Measurements from ENCODE around the gene DGKB.

Gene DGKB

DNA sequence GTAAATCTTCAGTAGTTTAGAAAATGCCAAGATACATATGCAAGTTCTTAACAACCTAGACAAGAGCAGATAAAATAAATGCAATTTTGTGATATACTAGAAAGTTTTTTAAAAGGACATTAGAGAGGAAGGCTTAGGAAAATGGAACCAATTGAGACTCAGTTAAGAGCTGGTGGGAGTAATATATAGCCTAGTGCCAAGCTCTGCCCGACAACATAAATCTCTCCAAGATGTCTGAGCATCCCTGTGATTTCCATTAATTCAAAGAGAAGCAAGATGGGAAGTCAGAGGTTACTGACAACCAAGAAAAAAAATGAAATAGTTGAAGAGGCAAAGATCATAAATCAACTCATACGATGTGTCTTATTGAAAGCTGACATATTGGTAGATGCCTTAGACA, 74.5 kb downstream of the DGKB start:
- H3K27ac ChIP-seq = no peak overlapping the region
- no peak overlapping the region for H3K4me3 ChIP-seq

DNA sequence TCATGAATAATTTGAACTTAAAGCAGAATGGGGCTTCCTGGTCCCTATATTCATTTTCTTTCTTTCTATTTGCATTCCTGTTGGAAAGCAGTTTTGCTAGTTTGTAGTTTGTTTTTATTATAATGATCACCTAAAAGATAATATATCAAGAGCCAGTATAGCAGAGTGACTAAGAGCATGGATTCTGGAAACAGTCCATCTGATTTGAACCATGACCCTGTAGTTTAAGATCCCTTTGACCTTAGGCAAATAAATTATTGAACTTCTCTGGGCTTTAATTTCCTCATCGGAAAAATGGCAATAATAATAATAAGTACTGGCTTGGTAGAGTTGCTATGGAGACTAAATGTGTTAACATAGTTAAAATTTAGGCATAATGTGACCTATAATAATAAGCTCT, 76.1 kb downstream of the DGKB start:
- no peak overlapping the region for H3K27ac ChIP-seq
- H3K4me3 ChIP-seq = no peak overlapping the region

DNA sequence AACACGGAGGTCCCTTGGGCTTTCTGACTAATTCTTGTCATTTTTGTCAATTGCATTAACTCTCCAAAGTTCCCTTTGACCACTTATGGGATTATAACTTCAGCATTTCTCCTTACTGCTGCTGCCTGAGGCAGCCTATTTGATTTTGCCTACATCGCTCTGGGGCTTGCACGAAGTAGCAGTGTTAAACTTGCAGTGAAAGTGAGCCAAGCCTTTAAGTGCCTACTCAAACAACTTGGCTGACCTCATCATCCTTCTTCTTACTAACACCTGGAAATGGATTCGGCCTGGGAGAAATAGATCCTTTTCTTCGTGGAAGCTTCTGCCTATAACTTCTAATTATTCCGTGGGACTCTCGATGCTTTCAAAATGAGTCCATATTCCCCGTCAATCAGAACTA, 76.6 kb downstream of the DGKB start:
- Histone ChIP-seq H3K27ac (no peak overlapping the region), H3K4me3 (no peak overlapping the region)

DNA sequence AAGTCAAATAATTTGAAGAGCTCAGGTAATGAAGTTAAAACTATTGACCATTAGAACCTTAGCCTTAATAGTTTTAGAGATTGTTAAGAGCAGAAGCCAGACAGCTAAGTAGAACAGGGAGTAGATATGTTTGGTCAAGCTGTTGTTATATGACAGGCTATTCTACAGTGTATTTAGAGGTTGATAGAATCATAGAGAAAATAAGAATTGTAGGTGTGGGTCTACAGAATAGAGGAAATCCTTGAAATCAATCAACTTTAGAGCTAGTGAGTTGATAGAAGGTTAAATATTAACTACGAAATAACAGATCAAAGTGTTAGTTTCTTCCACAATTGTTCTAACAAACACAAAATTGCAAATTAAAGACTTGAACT, 80.1 kb downstream of the DGKB start:
- H3K27ac ChIP-seq = no peak overlapping the region

DNA sequence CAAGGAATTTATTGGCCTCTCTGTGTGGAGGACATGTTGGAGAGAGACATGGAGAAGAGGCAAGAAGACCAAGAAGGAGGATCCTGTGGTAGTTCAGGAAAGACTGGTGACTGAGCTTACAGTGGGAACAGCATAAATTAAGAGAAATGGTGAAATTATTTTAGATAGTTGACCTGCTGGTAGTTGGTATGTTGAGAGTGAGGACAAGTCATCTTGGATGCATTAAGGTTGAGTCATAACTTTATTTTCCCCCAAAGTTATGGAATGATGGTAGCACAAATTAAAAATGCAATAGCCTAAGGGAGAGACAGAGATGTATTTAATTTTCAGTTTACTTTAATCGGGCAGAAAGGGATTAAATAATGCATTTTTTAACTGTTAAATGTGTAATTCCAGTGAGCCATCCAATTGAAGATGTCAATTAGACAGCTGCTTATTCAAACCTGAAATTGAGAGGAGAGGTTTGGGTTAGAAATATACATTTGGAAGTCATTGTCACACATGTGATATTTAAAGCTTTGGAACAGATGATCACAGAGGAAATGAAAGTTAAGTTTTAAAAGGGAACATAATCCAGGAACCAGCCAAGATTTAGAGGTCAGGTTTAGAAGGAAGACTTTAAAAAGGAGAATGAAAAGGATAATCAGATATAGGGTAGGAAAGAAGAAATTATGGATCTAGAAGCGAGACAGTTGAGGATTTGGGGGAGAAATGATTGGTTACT, 80.6 kb downstream of the DGKB start:
- Histone ChIP-seq H3K4me3 (no peak overlapping the region), H3K27ac (no peak overlapping the region)

More for the DNA sequence above, 80.1 kb downstream of the DGKB start:
- H3K4me3 ChIP-seq = no peak overlapping the region

DNA sequence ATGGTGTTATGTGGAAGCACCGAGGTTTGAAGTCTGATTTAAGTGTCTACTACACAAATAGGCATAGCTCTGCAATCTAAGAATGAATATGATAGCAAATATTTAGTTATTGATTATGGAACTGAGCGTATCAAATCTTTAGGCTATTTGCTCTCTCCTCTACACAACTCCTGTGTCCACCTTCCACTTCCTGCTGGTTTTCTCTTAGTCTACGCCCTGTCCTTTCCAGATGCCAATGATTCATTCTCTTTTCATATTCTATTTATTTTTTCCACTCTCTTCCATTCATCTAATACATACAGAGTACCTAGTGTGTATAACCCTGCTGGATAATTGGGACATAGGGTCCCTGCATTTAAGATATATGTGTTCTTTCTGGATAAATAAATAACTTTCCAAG, 83.7 kb downstream of the DGKB start:
- H3K27ac ChIP-seq = no peak overlapping the region

DNA sequence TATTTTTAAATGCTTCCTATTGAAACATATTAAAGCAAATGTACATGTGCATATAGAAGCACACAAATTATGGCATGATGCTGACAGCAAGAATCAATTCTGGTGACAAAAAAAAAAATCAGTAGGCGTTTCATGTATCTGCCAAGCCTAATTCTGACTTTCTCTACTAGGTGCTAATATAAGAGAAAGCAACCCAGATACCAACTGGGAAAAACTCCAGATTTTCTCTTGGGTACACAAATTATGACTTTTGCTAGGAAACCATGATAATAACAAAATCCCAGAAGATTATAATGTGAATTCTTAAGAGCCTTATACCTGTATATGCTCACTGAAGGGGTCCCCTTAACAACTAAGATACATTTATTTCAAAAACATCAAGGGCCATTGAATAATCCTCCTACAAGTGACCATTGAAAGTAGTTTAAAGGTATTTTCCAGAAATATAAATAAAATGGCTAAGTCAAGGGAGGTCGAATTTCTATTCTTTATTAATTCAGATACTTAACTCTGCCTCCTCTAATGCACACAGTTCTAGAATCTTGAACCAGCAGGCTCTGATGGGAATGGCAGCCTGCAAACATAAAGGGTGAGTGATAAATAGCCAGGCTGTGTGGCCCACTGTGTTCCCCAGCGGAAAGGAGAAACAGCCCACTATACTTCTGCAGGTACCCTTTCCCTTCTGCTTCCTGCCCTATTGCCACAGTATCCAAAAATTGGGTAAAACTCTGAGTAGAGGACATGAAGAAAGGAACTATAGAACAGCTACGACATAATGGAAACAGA, 84.5 kb downstream of the DGKB start:
- no peak overlapping the region for H3K27ac ChIP-seq
- H3K4me3 ChIP-seq = no peak overlapping the region

More for the DNA sequence above, 83.7 kb downstream of the DGKB start:
- H3K4me3 ChIP-seq = no peak overlapping the region

DNA sequence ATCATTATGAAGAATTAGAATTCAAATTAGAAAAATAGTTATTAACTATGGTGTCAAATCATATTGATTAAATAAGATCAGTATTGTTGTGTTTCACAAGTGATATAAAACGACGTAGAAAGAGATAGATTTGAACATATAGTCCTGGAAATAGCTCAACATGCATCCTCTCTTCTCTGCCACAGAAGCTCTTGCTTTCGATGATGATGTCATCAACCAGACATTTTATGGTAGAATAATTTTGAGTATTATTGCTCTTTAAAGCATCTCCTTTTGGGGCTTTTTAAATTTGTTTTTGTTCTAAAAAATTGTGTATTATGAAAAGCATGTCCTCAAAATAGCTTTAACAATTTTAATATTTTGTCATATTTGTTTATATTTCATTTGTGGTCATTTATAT, 95.0 kb downstream of the DGKB start:
- no peak overlapping the region for H3K4me3 ChIP-seq
- no peak overlapping the region for H3K27ac ChIP-seq

DNA sequence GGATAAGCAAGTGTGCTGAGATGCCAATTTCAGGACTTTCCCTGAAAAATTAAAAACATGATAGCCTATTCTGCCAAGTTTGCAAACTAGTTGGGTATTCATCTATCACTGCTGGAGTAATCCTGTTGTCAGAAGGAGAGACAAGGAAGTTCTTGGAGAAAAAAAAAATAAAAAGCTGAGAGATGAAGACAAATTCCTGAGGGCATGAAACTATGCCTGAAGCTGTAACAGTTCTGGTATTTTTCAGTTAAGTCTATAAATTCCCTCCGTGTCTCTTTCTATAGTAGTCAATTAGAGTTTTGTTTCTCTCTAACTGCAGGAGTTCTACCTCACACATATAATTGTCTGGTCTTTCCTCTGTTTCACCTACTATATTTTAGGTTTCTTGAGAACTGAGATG, 95.7 kb downstream of the DGKB start:
- Histone ChIP-seq H3K4me3 (no peak overlapping the region), H3K27ac (no peak overlapping the region)

DNA sequence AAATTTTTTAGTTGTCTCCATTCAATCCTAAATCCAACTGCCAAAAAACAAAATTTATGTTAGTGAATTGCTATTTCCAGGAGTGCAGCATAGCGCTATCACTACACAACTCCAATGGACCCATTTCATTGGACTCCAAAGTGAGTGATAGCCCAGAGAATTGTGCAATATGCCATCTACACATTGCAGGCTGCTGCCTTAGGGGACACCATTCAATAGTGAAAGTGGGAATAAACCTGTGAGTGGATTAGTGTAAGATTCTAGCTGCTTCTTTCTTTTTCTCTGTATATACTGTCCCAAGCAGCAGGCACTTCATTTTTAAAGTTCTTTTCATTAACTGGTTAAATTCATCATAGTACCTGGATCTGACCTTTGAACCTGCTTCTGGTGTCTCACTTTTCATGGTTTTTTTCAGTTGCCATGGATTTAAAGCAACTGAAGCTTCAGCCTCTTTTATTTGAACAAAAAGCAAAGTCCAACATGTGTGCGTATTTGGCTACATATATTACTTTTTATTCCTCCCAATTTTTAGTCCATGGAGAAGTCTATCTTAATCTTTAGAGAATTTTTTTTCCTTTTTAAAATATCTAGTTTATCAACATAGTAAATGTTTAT, 97.3 kb downstream of the DGKB start:
- Histone ChIP-seq H3K4me3 (no peak overlapping the region), H3K27ac (no peak overlapping the region)

DNA sequence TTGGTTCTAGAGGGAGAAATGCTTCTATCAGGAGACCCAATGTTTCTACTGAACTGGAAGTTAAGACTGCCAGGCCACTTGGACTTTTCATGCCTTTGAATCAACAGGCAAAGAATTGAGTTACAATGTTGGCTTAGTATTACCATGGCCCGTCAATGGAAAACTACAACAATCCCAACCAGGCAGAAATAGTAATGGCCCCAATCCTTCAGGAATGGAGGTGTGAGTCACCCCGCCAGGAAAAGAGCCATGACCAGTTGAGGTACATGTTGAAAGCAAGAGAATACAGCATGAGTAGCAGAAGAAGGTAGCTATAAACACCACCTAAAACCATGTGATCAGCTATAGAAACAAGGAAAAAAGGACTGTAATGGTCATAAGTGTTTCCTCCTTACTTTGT, 101.9 kb downstream of the DGKB start:
- Histone ChIP-seq H3K4me3 (no peak overlapping the region), H3K27ac (no peak overlapping the region)

DNA sequence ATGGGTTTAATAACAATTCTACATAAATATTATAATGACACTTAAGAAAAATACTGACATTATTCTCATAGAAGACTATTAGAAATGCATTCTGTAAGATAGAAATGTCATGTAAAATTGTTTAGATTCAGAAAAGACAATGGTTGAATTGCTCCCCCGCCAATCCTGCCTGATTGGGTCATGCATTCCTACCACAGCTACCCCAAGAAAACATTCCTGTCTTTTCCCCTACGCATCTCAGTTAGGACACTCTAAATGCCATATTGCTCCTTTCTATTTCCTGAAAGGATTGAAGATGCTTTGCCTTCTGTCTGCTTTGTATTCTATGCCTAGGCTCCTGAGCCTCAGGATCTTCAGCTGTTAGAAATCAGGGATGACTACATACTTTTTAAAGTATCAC, 109.4 kb downstream of the DGKB start:
- no peak overlapping the region for H3K27ac ChIP-seq
- no peak overlapping the region for H3K4me3 ChIP-seq

DNA sequence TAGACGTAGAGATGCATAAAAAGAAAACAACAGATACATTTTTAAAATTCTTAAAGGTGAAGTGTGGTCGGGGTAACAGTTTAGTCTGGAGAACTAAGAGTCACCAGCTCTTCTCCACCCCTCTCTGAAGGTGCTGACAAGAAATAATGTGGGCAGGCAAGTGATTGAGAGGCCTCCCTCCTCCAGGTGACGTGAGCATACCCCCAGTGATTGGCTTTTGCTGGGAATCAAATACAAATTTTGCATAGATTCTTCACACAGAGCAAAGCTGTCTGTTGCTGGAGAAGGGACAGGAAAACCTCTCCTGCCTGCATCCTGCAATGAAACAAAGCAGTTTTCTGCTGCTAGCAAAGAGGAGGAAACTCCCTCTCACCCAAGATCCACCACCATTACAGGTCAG, 115.0 kb downstream of the DGKB start:
- Histone ChIP-seq H3K4me3 (no peak overlapping the region), H3K27ac (no peak overlapping the region)

DNA sequence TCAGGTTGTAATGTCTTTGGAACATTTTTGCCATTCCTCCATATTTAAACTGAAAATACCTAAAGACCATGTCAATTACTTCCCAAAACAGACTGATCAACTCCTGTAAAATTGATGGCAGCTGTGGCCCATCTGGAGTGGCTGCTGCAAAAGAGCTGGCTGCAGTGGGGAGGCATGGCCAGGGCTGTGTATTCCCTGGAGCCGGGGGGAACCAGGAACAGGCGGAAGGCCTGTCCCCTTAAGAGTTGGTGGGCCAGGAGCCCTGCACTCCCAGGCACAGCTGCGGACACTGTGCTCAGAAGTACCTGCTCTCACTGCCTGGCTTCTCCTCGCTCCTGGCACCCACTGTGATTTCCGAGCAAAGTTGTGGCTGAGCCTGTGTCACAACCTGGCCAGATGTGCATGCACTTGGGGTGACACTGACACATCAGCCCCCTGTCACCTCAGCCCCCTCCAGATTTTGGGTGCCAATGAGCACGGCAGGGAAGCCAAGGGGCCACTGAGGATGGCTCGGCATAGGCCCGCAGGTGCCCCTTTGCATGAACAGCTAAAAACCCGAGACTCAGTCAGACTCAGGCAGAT, 116.1 kb downstream of the DGKB start:
- H3K4me3 ChIP-seq = no peak overlapping the region
- no peak overlapping the region for H3K27ac ChIP-seq

DNA sequence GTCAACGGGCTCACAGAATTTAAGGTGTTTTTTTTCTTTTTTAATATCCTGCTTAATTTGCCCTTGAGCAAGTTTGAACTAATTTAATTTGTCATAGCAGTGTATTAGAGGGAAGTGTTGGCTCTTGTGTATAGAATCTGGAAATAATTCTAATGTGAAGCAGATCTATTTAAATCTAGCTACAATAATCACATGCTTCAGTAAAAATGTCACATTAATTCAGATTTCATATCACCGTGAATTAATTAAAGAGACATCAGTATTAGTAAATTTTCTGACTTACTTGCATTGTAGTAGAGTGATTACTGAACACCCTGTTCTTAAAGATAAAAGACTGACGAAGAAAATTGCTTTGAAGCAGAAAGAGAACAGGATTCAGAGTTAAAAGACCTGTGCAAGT, 124.7 kb downstream of the DGKB start:
- no peak overlapping the region for H3K27ac ChIP-seq
- H3K4me3 ChIP-seq = no peak overlapping the region

DNA sequence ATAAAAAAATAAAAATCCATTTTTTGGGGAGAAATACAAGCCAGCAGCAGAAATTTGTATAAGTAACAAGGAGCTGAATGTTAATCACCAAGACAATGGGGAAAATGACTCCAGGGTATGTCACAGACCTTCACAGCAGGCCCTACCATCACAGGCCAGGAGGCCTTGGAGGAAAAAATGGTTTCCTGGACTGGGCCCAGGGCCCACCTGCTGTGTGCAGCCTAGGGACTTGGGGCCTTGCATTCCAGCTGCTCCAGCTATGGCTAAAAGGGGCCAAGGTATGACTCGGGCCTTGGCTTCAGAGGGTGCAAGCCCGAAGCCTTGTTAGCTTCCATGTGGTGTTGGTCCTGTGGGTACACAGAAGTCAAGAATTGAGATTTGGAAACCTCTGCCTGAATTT, 126.3 kb downstream of the DGKB start:
- Histone ChIP-seq H3K4me3 (no peak overlapping the region), H3K27ac (no peak overlapping the region)

DNA sequence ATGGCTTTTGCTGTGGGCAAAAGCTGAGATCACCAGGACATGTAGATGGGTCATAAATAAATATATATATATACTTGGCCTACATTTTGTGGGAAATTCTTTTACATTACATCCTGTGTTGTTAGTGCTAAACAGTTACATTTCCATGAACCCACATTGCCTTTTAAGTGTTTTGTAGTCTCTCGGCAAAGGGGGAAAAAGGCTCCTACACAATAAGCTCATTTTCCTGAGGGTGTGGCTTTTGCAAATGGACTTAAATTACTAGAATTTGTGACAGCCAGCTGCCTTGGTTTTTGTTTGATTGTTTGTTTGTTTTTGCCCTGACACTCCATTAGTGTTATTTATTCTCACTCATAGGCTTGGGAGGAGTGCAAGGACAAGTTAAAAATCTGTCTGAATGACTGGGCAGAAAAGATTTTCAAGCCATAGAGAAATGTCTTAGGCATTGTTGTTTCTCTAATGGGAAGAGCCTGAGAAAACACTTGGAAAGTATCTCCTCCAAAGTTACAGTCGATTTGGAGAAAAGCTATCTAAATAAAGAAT, 128.8 kb downstream of the DGKB start:
- H3K27ac ChIP-seq = no peak overlapping the region
- no peak overlapping the region for H3K4me3 ChIP-seq

DNA sequence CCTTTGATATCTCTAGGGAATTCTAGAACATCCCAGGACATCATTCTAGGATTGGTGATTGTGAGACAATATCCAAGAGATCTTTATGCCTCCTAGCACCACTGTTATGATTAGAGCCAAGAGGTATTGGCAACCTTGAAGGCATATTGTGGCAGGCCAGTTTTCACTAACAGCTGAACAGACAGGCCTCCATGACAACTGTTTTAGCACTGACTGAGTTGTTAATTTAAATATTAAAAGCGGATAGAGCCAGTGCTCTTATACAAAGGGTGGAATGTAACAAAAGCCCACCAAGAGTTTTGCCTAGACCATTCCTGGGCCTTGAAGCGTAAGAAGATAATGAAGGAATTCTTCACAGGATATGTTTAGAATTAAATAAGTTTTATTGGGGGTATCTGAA, 131.9 kb downstream of the DGKB start:
- Histone ChIP-seq H3K27ac (no peak overlapping the region), H3K4me3 (no peak overlapping the region)

DNA sequence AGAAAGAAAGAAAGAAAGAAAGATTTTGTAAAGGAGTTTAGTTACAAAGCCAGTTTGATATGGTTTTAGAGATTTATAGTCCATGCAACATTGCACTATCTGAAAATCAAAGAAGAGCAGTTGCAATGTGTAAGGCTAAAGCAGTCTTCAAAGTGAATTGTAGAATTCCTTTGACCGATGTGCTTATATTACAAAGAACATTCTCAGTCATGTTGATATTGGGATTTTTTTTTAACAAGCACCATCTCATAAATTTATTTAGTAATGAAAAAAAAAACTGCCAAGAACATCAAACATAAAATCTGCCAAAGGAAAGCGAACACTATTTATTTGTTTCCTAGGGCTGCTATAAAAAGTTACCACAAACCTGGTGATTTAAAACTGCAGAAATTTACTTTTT, 133.3 kb downstream of the DGKB start:
- H3K4me3 ChIP-seq = no peak overlapping the region
- H3K27ac ChIP-seq = no peak overlapping the region

DNA sequence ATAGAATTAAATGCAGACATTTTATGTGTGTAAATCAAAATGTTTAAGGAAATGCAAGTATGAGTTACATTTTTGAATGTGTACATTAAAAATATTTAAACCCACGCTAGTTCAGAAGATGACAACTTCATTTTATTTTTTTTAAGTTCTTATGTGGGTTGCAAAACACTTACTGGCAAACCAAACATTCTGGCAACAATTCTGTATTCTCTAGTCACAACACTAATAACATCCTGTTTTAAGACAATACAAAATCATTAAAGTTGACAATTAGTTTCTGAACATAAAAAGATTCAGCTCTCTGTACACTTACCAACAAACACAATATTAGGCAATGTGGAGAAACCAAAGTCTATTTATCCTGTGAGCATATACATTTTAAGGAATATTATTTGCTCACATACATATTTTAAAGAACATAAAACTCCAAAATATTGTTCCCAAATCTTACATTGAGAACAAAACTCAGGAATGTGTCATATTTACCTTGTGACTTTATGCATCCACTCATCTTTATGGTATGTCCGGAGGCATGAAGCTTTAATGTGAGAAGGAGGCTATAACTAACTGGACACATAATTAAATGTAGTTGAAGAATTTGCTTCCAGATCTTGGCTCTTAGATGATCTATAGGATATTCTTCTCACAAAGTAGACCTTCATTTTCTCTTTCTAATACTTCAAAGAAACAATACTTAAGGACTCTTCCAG, 134.7 kb downstream of the DGKB start:
- H3K4me3 ChIP-seq = no peak overlapping the region
- no peak overlapping the region for H3K27ac ChIP-seq

All from skin epidermis (tissue), 12 donors.